ENCODE measurements around the gene APLP2.

DNA sequence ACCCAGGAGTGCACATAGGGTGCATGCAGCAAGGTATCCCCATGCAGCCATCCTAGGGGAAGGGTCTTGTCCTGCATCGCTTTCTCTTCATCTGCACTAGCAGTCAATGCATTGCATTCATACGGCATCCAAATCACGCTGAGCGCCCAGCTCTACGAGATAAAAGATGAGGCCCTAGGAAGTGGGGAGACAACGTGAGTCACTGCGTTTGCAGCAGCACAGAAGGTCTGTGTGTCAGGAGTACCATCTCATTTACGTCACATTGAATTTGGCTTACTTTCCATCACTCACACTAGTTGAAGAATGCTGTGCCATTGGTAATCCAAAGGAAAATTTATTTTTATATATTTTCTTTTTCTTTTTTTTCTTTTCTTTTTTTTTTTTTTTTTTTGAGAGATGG lies 87.4 kb downstream of the APLP2 start:
- TF ChIP-seq, protein P1, sequence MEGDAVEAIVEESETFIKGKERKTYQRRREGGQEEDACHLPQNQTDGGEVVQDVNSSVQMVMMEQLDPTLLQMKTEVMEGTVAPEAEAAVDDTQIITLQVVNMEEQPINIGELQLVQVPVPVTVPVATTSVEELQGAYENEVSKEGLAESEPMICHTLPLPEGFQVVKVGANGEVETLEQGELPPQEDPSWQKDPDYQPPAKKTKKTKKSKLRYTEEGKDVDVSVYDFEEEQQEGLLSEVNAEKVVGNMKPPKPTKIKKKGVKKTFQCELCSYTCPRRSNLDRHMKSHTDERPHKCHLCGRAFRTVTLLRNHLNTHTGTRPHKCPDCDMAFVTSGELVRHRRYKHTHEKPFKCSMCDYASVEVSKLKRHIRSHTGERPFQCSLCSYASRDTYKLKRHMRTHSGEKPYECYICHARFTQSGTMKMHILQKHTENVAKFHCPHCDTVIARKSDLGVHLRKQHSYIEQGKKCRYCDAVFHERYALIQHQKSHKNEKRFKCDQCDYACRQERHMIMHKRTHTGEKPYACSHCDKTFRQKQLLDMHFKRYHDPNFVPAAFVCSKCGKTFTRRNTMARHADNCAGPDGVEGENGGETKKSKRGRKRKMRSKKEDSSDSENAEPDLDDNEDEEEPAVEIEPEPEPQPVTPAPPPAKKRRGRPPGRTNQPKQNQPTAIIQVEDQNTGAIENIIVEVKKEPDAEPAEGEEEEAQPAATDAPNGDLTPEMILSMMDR (conservative IDR thresholded peaks at IDR 0.05) = no peak
- no peak for TF ChIP-seq ZFX (IDR thresholded peaks at IDR 0.05)

Data from C4-2B (cell line).